HEK293T (cell line): ENCODE results near the gene SLC7A6OS.

Experiments
- ARNT ChIP-seq: fragments of 450-650 bp; IDR thresholded peaks from 2 replicates; pipeline ENCODE4 v1.6.1; 2017; ENCODE audit warnings: mild to moderate bottlenecking
- FOXA1 ChIP-seq: fragments of 450-650 bp; IDR thresholded peaks from 2 replicates; pipeline ENCODE4 v1.6.1; 2016; ENCODE audit warnings: mild to moderate bottlenecking
- PKNOX1 ChIP-seq: fragments of 450-650 bp; IDR thresholded peaks from 2 replicates; pipeline ENCODE4 v1.6.1; 2016
- SP1 ChIP-seq: fragments of 450-650 bp; IDR thresholded peaks from 2 replicates; pipeline ENCODE4 v1.6.1; 2017
- SUZ12 ChIP-seq: fragments of 450-650 bp; IDR thresholded peaks from 2 replicates; pipeline ENCODE4 v1.6.1; 2016; ENCODE audit warnings: mild to moderate bottlenecking
- TARDBP ChIP-seq: fragments of 450-650 bp; IDR thresholded peaks from 2 replicates; pipeline ENCODE4 v1.6.1; 2016

- no peak for TF ChIP-seq FOXA1
- no peak for TF ChIP-seq TARDBP
- TF ChIP-seq SP1 = no peak
- no peak for TF ChIP-seq ARNT
- no peak for TF ChIP-seq PKNOX1
- TF ChIP-seq SUZ12 = no peak
These were observed 48.2 kb upstream of the SLC7A6OS start for GRCh38 chr16:68358951-68359350.
